Measurements from ENCODE around the gene COL10A1. TPM values are rescaled to one million over a fixed set of nuclear protein-coding genes. Genes with fewer than 3 reads are reported as not detected.

Gene COL10A1
- 0.03 to 0.05 TPM (median 0.05 TPM) in 3 of 5 replicates, not detected in the others for total RNA-seq (2022; extraction: Qiagen RNA extraction)

DNA sequence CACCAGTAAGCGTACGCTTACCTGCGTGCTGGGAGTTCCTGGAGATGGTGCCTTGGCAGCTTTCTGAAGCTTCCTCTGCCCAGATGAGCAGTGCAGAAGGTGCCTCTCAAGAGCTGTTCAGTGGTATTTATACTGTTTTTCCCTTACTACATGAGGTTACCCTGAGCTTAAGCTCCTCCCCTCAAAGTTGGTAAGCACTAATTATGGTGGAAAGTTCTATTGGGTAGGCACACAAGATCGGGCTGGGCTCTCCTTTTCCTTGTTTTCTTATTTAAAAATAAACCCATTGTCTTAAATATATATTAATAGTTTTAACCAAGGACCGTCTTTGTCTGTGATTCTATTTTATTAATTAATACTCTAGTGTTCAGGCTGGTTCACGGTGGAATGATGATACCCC is at the start of gene COL10A1:
COL10A1 (minus strand) TSS at position 101 of the 400 bp plus-strand sequence. CDS start 640 bp downstream, outside the sequence.

DNA sequence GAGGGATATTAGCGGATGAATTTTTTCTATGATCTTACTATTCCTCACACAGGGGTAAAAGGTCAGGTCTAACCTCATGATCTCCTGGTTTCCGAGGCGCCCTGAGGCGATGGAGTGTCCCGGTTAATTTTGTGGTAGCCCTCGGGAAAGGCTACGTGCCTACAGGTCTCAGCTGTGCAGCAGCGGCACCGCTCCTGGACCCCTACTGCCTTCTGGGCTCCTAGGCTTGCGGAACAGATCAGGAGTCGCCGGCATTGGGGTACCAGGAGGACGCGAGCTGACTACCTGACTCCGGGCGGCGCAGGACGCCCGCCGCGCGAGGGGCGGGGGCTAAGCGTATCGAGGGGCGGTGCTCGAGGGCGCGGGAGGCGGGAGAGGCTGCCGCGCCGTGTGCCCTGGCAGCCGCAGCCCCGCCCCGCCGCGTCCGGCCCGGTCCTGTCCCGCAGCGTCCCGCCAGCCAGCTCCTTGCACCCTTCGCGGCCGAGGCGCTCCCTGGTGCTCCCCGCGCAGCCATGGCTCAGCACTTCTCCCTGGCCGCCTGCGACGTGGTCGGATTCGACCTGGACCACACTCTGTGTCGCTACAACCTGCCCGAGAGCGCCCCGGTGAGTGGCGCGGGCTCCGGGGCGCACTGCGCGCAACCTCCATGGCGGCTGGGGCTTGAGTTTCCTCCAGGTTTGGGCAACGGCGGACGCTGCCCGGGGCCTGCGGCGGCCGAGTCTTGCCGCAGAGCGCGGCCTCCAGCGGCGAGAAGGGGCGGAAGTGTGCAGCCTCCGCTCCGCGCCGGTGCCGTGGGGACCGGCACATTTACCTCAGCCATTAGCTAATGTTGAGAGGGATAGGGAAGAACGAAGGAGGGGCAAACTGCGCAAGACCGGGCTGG is 25.3 kb downstream of the COL10A1 start, which contains the start of gene NT5DC1:
NT5DC1 (plus strand) TSS at position 435 of the 883 bp plus-strand sequence; CDS start at position 513, 78 bp downstream.

Other genes with a start within 250 kb of the COL10A1 start
- 1.1 to 2.0 TPM (median 1.6 TPM) in 5 replicates for gene FRK, start 65.2 kb downstream of the COL10A1 start, total RNA-seq (2022; extraction: Qiagen RNA extraction)
- gene NT5DC1, start 25.3 kb downstream of the COL10A1 start, total RNA-seq (2022; extraction: Qiagen RNA extraction), result 24.3 to 31.9 TPM (median 27.6 TPM) in 5 replicates
- gene TSPYL4, start 127.9 kb upstream of the COL10A1 start, total RNA-seq (2022; extraction: Qiagen RNA extraction), result 2.7 to 3.6 TPM (median 3.4 TPM) in 5 replicates
- gene TSPYL1, start 153.8 kb upstream of the COL10A1 start, total RNA-seq (2022; extraction: Qiagen RNA extraction), result 28.4 to 32.9 TPM (median 32.3 TPM) in 5 replicates
- gene DSE, start 244.8 kb upstream of the COL10A1 start, total RNA-seq (2022; extraction: Qiagen RNA extraction), result 11.9 to 15.7 TPM (median 13.7 TPM) in 5 replicates